ENCODE results near the gene HOXD11.

The HOXD11 gene

DNA sequence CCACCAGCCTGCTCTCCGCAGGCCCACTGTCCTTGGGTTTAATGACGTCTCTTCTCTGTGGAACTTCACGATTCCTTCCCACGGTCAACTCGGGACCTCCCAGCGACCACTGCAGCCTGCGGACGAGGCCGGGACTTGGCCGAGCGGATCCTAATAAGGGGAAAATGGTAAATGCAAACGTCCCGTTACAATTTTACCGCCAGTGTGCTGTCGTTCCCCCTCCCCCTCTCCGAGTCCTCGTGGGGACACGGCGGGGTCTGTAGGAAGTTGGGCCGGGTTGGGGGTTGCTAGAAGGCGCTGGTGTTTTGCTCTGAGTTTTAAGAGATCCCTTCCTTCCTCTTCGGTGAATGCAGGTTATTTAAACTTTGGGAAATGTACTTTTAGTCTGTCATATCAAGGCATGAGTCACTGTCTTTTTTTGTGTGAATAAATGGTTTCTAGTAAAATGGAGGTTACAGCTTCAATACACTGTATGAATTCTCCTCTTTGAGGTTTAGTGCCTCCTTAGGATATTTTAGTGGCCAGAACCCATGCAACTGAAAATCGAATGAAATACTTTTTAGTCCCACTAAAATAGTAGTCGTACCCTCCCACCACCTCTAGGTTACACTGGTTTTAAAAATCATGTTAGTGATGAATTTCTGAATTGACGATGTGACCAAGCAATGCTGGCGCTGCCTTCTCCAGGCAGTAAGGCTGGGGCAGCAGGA lies 2.3 kb downstream of the HOXD11 start:
- DNase-seq, result no peak

DNA sequence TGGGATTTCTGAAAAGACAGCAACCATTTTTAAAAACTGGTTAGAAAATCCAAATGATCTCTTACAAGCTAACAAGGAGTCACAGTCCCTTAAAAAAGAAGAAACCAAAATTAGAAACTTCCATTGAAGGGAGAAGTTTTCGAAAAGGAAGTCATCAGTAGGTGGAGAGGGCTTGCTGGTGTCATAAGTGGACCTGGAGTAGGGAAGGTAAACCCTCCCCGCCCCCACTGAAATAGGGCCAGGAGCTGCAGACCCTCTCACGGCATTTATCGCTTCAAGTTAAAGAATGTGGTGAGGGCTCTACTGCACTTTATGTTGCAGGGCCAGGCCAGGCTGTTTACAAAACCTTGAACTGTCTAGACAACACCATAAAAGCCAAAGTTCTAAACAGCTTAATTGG lies 2.9 kb downstream of the HOXD11 start:
- DNase-seq, result no peak

DNA sequence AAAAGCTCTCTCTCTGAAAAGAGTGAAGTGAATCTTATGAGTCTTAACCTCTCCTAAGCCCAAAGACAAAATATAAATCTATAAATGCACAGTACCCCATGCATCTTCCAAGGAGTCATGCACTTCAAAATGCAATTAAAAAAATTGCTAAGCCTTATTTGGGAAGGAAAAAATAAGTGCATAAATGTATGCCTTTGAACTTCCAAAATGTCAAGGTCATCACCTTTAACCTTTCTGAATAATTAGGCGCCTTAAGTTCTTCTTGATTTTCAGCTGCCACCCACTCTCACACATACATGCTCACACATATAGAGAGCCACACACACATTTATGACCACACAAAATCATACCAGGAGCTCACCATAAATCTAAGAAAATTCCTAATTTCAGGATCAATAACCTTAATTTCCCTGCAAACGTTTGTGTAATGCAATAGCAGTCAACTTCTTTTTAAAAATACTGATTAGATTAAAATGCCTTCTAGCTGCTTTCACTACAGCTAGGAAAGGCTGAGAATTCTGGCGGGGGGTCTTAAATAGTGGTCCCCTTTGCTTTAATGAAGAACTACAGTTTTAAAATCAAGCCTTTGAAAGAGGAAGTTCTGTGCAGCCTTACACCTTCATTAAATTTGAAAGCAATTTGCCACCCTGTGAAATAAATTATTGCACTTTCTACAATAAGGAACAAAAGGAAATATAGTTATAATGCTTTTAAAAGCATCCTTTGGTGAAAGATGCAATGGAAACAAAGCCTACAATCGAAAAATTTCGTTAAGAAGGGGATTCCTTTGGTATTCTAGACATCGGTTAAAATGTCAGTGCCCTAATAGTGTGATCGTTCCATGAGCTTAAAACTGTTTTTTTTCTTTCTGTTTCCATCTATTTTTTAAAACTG lies 3.6 kb downstream of the HOXD11 start:
- DNase-seq, result no peak

DNA sequence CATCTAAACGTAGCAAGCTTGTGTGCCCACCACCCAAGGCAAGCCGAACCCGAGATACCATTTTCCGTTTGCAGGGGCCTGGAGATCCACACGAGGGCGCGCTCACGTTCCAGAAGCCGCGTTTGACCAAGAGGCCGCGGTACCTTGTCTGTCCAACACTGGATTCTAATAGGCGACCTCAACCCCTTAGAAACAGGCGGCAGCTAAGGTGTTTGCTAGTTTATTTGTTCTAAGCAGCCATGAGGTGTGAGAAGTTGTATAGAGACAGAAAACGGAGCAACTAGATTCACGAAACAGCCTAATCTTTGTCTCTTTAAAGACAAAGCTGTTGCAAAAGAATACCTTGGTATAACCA lies 4.2 kb downstream of the HOXD11 start:
- no peak for DNase-seq

DNA sequence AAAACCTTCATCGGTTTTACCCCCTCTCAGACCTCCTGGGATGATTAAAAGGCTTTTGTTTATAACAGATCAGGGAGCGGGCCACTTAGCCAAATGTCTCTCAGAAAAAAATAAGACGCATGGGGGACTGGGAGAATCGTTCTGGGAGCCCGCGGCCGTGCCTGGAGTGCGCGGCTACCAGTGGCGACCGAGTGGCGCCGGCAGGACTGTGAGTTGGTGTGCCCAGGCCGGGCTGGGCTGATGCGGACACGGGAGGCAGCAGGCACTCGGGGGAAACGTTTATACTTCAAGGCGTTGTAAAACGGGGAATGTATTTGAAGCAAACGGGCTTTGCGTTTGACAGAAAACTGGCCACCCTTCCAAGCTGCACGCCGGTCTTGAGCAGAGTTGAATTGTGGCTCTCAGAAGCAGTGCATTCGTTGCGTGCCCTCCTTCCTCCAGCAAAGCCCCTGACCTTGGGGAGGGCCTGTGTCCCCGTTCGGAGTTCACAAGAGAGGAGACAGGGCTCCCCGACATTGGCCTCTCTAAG lies 4.8 kb downstream of the HOXD11 start:
- no peak for DNase-seq

DNA sequence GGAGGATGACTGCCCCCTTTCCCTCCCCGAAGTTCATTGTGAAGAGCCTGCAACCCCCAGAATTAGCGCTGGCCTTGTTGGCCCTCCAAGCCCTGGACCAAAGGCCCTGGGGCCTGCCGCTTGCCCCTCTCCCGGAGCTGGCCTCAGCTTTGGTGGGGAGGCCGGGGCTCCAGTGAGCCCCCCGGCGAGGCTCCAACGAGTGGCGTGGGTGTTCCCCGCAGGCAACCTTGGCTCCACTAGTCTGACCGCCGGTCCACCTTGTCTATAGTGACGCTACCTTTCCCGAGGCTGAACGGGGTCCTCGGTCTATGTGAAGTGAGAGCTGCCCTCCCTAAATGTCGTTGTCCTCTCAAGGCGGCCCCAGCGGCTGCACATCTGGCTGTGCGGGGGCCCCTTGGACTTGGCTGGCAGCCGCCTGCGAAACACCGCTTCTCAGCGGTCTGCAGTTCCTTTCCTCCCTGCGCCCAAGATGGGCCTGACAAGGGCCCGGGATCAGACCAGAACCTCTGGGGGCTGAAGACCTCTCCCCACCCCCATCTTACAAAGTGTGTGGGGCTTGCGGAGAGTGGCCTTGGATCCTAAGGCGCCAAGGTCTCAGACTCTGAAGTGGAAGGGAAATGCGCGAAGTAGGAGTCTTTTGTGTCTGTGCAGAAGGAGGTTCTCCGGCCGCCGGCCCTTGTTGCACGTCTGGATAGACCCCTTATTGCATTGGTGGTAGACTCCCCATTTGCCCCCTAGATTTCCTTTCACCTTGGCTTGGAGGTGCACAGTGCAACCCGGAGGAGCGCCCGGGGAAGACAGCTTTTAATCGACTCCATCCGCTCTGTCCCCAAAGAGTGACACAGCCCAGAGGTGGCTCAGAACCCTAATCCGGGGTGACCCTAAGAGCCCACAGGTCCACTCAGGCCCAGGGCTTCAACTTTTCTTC lies 5.6 kb downstream of the HOXD11 start:
- DNase-seq, result no peak

DNA sequence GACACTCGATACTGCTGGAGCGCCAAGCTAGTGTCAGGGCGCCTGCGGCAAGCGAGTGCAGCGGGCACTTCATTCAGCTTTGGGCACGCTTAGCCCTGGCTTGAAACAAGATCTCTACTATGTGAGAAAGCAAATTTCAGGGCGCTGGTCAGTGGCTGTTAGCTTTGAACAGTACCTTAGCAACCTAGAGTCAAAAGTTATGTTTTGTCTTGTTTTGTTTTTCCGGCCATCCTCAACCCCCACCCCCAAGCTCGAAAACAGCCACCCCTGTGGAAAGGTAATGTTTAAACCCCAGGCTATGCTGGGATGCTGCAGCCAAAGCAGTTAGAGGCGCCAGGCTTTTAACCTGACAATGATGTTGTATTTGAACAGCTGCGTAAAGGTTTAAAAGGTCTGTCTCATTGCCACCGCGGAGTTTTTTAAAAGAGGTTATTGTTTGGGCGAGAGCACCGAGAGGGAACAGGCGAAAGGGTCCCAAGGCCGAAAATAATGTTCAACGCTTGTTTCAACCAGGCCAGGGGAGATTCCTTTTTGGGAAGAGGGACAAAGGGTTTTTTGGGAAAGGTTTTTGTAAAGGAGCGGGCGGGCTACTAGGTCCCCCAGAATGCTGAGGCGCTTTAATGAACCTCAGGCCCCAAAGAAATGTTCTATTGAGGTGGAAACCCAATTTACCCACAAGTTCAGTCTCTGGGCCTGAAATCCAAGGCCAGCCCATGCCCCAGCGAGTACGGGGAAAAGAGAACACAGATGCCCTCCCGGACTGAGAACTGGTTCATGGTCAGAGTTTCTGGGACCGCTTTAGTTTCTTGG lies 7.2 kb downstream of the HOXD11 start:
- DNase-seq, result no peak

DNA sequence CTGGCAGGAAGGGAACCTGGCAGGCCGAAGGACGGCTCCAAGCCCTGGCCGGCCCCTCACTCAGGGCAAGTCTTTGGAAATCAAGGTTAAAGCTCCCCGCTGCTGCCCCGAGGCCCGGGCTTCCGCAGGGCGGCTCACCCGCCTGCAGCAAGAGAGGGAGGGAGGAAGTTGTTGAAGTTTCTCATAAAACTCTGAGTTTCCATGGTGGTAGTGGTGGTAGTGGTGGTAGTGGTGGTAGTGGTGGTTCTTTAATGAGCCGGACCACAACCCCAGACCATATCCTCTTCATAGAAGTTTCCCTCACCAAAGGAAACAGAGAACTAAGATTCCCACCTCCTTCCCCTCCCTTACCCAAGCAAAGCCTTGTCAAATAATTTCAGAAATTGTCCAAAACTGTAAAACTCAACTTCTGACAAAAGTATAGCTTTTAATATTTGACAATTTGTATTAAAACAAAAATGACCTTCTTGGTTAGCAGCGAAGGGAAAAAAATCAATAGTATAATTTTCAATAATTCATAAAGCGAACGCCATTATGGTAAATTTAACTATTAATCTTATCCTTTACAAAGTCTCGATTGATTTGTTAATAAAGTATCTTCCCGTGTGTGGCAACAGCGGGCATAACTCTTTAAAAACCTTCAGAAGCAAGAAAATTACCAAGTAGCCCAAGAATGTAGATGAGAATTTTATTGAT lies 8.0 kb downstream of the HOXD11 start:
- no peak for DNase-seq

DNA sequence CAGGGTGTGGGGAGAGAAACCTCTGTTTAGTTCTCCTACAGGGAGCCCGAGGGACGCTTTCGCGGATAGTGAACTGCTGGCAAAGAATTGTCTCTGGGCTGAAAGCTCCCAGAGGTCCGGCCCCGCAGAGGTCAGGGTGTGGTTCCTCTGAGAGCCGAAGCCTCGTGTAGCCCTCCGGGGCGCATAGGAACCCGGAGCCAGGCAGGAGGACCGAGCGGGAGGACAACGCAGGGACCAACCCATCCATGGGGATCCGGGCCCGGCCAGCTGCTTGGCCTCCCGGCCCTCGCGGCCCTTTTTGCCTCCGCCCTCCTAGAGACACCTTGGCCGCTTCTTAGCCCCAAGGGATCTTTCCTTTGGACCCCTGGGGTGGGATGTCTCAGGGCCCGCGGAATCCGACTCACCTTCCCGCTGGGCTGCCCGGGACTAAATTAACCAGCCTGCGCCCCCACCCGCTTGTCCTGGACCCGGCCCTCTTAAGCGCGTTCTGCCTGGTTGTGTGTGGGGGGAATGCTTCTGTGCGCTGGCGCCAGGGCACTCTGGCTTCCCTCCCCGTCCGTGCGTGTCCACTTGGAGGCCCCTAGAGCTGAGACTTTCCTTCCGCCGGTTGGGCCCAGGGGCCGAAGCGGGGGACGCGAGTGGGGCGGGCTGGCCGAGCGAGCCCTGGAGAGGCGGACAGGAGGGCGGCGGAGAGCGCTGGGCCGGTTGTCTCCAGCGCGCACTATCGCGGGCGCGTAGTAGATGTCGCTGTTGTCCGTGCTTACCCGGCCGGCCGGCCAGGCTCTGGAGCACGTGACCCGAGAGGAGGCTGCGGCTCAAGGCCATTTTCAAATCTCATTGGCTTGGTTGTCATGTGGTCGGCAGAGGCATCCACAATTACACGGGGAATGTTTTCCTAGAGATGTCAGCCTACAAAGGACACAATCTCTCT lies 9.1 kb downstream of the HOXD11 start, which contains the start of gene HOXD10:
Gene HOXD10, plus strand, starts transcription at position 896 of the 931 bp plus-strand sequence. CDS start 56 bp downstream, outside the sequence.
- no peak for DNase-seq

DNA sequence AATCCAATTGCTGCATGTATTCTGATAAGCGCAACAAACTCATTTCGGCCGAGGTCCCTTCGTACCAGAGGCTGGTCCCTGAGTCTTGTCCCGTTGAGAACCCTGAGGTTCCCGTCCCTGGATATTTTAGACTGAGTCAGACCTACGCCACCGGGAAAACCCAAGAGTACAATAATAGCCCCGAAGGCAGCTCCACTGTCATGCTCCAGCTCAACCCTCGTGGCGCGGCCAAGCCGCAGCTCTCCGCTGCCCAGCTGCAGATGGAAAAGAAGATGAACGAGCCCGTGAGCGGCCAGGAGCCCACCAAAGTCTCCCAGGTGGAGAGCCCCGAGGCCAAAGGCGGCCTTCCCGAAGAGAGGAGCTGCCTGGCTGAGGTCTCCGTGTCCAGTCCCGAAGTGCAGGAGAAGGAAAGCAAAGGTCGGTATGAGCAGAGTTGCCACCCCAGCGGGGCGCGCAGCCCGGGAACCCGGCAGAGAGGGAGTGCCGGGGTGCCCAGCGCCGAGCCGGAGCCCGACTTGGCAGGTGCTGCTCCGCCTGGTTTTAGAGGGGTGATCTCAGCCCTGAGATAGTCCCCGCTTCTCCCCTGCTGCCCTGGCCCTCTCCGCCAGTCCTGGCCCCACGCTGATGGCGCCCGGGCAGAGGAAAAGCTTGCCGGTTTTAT lies 10.2 kb downstream of the HOXD11 start:
- DNase-seq, result no peak

DNA sequence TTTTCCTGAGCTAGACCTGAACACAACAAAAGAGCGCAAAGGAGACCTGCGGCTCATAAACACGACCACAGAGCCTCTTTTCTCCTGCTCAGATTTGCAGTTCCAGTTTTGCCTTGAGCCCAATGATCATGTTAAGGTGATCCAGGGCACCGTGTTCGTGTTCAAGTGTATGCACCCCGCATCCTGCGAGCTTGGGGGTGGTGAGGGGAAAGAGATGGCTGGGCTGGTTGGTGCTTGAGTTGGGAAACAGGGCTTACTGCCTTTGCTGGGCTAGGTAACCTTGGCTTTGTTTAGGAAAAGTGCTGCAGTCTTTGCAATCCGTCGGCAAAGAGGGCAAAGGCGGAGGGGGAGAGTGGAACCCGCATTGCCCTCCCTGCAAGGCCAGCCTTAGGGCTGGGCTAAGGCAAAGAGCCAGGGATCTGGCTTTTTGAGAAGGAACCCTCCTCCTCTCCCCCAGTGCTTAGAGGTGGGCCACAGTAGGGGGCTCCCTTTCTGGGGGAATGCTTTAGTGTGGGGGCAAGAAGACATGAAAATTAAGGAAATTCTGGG lies 10.8 kb downstream of the HOXD11 start:
- DNase-seq, result no peak

DNA sequence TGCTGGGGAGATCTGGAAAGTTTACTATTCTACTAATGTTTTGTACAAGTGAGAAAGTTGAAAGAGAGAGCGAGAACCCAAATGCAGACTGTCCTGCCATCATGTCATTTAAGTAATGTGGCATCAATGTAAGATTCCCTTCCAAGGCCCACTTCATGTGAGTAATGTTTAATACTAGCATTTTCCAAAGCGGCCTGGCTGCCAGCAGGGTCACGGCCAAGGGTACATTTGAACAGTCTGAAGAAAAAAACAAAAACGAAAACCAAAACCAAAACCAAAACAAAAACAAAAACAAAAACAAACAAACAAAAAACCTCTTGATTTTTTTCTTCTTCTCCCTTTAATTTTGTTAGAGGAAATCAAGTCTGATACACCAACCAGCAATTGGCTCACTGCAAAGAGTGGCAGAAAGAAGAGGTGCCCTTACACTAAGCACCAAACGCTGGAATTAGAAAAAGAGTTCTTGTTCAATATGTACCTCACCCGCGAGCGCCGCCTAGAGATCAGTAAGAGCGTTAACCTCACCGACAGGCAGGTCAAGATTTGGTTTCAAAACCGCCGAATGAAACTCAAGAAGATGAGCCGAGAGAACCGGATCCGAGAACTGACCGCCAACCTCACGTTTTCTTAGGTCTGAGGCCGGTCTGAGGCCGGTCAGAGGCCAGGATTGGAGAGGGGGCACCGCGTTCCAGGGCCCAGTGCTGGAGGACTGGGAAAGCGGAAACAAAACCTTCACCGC lies 11.7 kb downstream of the HOXD11 start:
- peak; percentile 32 for DNase-seq

DNA sequence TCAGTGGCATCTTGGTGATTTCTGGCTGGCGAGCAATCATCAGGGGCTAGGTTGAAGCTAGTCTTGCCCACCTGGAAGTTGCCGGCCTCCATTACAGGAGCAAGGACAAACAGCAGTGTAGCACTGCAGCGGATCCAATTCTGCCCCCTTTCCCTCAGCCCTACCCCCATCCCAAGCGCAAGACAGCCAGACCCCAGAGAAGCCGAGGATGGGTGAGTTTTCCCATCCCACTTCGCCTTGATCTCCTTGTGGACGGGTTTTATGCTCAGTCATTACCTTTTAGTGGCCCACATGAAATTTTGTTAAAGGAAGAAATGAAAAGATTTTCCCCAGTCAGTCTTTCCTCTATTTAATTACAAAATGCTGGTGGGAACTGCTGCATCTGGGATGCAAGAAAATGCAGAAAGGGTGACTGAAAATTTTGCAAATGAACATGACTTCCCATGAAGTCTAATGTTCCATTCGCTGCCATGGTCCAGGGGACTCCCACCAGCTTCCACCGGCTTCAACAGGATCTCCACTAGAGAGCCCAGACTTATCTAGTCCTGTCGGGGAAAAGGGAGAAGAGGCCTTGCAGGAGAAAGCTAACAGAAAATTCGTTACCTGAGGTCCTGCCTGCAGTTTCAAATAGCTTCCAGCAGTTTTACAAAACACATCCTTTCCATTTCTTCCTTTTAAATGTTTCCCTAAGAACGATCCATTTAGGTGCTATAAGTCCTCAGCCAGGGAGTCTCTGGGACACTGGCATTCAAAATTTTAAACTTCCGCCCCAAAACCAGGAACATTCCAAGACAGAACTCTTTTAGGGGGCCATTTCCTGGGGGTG lies 13.5 kb downstream of the HOXD11 start:
- no peak for DNase-seq

DNA sequence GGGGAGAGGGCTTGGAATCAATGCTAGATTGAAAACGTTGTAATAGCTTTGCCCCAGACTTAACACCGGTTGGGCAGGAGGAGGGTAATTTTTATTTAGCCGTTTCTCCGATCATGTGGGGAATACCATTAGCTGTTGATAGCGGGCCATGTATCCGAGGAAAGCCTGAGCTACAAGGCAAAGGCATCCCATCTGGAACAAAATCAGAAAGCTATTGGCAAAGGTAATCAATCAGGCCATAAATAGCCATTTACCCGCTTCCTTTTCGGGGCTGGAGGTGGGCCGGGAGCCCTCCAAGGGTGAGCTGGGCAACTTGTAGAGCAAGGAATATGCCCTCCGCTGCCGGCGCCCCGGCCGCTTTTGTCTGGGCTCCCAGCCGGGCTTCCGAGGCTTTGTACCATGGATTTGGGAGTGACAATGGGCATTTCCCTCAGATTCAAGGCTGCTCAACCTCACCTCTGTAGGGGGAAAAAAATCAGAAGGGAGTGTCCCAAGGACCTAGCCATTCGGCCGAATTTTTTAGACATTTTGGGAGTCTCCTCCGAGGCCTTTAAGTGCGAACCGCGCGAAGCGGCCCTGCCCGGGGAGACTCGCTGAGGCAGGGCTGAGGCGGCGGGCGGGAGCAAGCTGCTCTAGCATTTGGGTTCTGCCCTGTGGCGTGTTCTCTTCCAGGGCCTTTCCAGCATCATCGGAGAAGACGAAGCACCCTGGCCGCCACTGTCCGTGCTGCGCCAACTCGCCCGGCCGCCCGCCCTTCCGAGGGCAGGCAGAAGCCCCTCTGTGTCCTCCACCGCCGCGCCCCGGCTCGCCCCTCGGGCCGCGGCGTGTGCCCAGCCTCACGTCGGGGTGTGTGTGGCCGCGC lies 14.3 kb downstream of the HOXD11 start:
- no peak for DNase-seq

DNA sequence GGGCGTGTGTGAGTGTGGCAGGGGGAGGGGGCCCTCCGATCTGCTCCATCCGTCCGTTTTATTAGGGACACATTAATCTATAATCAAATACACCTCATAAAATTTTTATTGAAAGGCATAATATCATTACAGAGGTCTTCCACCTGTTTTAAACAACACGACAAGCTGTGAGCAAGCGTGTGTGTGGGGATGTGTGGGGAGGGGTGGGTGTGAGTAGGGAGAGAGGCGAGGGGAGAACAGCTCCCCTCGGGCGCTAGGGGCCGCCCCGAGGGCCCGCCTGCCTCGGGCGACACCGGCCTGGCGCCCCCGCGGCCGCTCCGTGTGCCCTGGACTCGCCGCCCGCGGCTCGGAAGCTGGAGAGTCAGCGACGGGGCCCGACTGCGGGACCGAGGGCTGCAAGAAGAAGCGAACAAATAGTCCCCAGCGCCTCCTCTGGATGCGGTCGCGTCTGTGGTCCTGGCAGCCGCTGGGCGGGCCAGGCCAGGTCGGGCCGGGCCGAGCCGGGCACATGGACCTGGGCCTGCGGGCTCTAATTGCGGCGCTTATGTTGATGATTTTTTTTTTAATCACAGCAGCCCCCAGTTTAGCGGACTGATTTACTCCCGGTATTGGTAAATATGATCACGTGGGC lies 15.1 kb downstream of the HOXD11 start:
- DNase-seq, result no peak
